ENCODE measurements around the gene SLC16A6. TPM values are rescaled to one million over a fixed set of nuclear protein-coding genes. Genes with fewer than 3 reads are reported as not detected.
"Not testable (repeated sequence)": the region's sequence is repeated elsewhere in the genome, so short reads cannot be mapped to it uniquely, and the experiment has no call there.

The SLC16A6 gene
- total RNA-seq: not detected

- no peaks in the 10 kb centered on the region for H3K27me3 ChIP-seq
- H3K9me3 ChIP-seq: no peaks in the 10 kb centered on the region
- H3K4me3 ChIP-seq: peak within 1 kb of the TSS; percentile 74 to 82
- H3K27ac ChIP-seq: peak within 1 kb of the TSS in 1 of 2 donors; percentile 52
- DNase-seq (ENCODE audit: low spot score in 2 of 2): peak in 1 of 2 donors; percentile 70
- TF ChIP-seq CTCF (IDR thresholded peaks at IDR 0.05): no peak
- intact Hi-C loops (cut with DNase I): no loop called here
- peaks cover 7 to 9% of the 10 kb centered on the region in 2 donors for H3K4me1 ChIP-seq
- H3K36me3 ChIP-seq: no peaks in the 10 kb centered on the region
These were observed at the start of gene SLC16A6, which contains the start of gene ARSG for GRCh38 chr17:68290955-68291835. TSS of gene SLC16A6 (minus strand) at chr17:68291127. CDS start at chr17:68278320, 12,807 bp downstream. TSS of gene ARSG (plus strand) at chr17:68291495. CDS start at chr17:68307494, 15,999 bp downstream.

GRCh38 chr17:68334393-68334792, 43.5 kb upstream of the SLC16A6 start:
- Histone ChIP-seq H3K4me1 (no peaks in the 10 kb centered on the region), H3K27me3 (no peaks in the 10 kb centered on the region), H3K4me3 (no peak overlapping the region), H3K36me3 (no peaks in the 10 kb centered on the region), H3K27ac (no peak overlapping the region), H3K9me3 (peaks cover 4 to 19% of the 10 kb centered on the region in 2 donors)
- DNase-seq (ENCODE audit: low spot score in 2 of 2): no peak
- no peak for TF ChIP-seq CTCF (IDR thresholded peaks at IDR 0.05)
- intact Hi-C loops (cut with DNase I): no loop called here

- not testable (repeated sequence) for H3K27me3 ChIP-seq; H3K27ac ChIP-seq; DNase-seq (ENCODE audit: low spot score in 2 of 2)
These were observed 41.0 kb upstream of the SLC16A6 start for GRCh38 chr17:68331932-68332331.

GRCh38 chr17:68329331-68329730, 38.4 kb upstream of the SLC16A6 start:
- Histone ChIP-seq H3K4me3 (no peak overlapping the region), H3K4me1 (no peaks in the 10 kb centered on the region), H3K36me3 (no peaks in the 10 kb centered on the region), H3K27ac (no peak overlapping the region), H3K27me3 (no peaks in the 10 kb centered on the region), H3K9me3 (peaks cover 4 to 19% of the 10 kb centered on the region in 2 donors)
- DNase-seq (ENCODE audit: low spot score in 2 of 2): no peak
- no peak for TF ChIP-seq CTCF (IDR thresholded peaks at IDR 0.05)
- intact Hi-C loops (cut with DNase I): no loop called here

More at GRCh38 chr17:68331932-68332331, 41.0 kb upstream of the SLC16A6 start:
- H3K4me1 ChIP-seq; H3K36me3 ChIP-seq; intact Hi-C loops (cut with DNase I); H3K4me3 ChIP-seq: not testable (repeated sequence)
- H3K9me3 ChIP-seq: peaks cover 4 to 19% of the 10 kb centered on the region in 2 donors

GRCh38 chr17:68328676-68329075, 37.7 kb upstream of the SLC16A6 start:
- TF ChIP-seq CTCF (IDR thresholded peaks at IDR 0.05): no peak
- no peak for DNase-seq (ENCODE audit: low spot score in 2 of 2)
- Histone ChIP-seq H3K27me3 (no peaks in the 10 kb centered on the region), H3K4me1 (no peaks in the 10 kb centered on the region), H3K9me3 (peaks cover 4 to 19% of the 10 kb centered on the region in 2 donors), H3K4me3 (no peak overlapping the region), H3K36me3 (no peaks in the 10 kb centered on the region), H3K27ac (no peak overlapping the region)
- intact Hi-C loops (cut with DNase I): no loop called here

GRCh38 chr17:68327823-68328557, 37.1 kb upstream of the SLC16A6 start:
- DNase-seq (ENCODE audit: low spot score in 2 of 2): no peak
- no peak for TF ChIP-seq CTCF (IDR thresholded peaks at IDR 0.05)
- H3K9me3 ChIP-seq: peaks cover 4 to 19% of the 10 kb centered on the region in 2 donors
- no peaks in the 10 kb centered on the region for H3K27me3 ChIP-seq
- H3K4me1 ChIP-seq: no peaks in the 10 kb centered on the region
- H3K4me3 ChIP-seq: no peak overlapping the region
- H3K27ac ChIP-seq: no peak overlapping the region
- intact Hi-C loops (cut with DNase I): no loop called here
- H3K36me3 ChIP-seq: no peaks in the 10 kb centered on the region
